ENCODE results near the gene ZNF789.

DNA sequence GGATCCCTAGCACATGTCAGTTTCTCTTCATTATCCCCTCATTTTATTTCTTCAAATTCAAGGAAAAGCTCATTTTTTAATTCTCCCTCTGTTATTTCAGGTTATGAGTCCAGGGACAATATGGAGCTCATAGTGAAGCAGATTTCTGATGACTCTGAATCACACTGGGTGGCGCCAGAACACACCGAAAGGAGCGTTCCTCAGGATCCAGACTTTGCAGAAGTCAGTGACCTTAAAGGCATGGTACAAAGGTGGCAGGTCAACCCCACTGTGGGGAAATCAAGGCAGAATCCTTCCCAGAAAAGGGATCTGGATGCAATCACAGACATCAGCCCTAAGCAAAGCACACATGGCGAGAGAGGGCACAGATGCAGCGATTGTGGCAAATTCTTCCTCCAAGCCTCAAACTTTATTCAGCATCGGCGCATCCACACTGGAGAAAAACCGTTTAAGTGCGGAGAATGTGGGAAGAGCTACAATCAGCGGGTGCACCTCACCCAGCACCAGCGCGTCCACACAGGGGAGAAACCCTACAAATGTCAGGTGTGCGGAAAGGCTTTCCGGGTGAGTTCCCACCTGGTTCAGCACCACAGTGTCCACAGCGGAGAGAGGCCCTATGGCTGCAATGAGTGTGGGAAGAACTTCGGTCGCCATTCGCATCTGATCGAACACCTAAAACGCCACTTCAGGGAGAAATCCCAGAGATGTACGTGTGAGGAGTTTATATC lies 53.2 kb downstream of the ZNF789 start:
- TF ChIP-seq, protein P1, sequence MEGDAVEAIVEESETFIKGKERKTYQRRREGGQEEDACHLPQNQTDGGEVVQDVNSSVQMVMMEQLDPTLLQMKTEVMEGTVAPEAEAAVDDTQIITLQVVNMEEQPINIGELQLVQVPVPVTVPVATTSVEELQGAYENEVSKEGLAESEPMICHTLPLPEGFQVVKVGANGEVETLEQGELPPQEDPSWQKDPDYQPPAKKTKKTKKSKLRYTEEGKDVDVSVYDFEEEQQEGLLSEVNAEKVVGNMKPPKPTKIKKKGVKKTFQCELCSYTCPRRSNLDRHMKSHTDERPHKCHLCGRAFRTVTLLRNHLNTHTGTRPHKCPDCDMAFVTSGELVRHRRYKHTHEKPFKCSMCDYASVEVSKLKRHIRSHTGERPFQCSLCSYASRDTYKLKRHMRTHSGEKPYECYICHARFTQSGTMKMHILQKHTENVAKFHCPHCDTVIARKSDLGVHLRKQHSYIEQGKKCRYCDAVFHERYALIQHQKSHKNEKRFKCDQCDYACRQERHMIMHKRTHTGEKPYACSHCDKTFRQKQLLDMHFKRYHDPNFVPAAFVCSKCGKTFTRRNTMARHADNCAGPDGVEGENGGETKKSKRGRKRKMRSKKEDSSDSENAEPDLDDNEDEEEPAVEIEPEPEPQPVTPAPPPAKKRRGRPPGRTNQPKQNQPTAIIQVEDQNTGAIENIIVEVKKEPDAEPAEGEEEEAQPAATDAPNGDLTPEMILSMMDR (IDR thresholded peaks at IDR 0.05; ENCODE audit: low read depth, low read length) = peak; percentile 33
- no peak for TF ChIP-seq EZH2phosphoT487 (IDR thresholded peaks at IDR 0.05; ENCODE audit: low read depth)

Data from OCI-LY3 (cell line).